ENCODE data around the gene PARVA.

DNA sequence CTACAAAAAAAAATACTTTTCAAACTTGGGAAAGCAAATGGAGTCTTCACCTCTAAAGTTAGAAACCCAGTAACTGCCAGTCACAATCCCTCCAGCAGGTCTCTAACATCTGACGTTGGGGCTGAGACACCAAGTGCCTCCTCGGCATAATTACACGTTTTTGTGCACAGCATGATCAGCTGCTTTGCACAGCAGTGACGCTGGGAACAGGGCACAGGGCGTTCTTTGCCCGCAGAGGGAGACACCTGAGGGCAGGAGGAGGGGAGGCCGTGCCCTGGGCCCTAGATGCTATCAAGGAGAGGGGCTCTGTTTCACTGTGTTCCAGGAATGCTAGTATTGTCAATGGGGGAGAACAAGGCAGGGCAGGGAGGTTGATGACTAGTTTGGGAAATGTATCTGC, 120.1 kb downstream of the PARVA start:
- TF ChIP-seq, protein P1, sequence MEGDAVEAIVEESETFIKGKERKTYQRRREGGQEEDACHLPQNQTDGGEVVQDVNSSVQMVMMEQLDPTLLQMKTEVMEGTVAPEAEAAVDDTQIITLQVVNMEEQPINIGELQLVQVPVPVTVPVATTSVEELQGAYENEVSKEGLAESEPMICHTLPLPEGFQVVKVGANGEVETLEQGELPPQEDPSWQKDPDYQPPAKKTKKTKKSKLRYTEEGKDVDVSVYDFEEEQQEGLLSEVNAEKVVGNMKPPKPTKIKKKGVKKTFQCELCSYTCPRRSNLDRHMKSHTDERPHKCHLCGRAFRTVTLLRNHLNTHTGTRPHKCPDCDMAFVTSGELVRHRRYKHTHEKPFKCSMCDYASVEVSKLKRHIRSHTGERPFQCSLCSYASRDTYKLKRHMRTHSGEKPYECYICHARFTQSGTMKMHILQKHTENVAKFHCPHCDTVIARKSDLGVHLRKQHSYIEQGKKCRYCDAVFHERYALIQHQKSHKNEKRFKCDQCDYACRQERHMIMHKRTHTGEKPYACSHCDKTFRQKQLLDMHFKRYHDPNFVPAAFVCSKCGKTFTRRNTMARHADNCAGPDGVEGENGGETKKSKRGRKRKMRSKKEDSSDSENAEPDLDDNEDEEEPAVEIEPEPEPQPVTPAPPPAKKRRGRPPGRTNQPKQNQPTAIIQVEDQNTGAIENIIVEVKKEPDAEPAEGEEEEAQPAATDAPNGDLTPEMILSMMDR (IDR thresholded peaks at IDR 0.05) = no peak
- TF ChIP-seq POLR2A (IDR thresholded peaks at IDR 0.05) = no peak
